ENCODE results near the gene PLEKHS1. TPM values are rescaled to one million over a fixed set of nuclear protein-coding genes. Genes with fewer than 3 reads are reported as not detected.
"Not testable (repeated sequence)": the region's sequence is repeated elsewhere in the genome, so short reads cannot be mapped to it uniquely, and the experiment has no call there.

PLEKHS1 gene
- total RNA-seq, 1 donor from 2014 or later: 0.22 TPM

DNA sequence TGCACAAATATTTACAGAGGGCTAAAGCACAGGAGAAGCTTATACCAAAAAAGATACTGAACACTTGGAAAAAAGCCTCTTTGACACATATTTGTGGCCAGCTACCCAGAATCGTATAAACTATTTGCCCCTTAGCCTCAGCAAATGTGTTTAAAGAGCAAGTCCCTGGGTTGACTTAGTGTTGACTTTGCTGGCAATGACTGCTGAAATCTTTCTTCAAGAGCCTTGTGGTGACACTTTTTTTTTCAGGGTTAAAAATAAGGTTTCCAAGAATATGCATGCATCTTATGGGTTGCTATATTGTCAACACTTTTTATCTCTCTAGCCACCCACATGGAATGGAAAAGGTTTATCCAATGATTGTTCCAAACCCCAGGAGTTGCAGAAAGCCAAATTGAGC, 14.9 kb upstream of the PLEKHS1 start:
- intact Hi-C loops (cut with DNase I): no loop called here
- DNase-seq (ENCODE audit: low spot score): no peak
- ATAC-seq: no peak

DNA sequence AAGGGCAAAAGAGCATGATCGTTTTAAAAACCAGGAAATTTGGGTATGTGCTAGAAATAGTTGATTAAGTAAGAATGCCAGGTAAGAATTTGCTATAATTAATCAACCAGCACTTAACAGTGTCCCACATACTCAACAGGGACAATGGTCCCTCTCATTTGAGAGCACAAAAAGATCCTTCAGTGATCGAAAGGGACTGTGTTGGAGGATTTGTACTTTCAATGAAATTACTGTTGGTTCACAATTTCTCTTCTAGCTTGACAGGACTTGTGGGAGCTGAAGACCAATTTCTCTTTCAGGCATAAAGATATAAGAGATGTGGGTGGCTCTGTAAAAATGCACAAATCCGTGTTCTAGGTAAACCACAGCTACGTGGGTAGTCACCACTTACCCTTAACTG, 12.5 kb upstream of the PLEKHS1 start:
- no peak for ATAC-seq
- DNase-seq (ENCODE audit: low spot score): no peak
- intact Hi-C loops (cut with DNase I): no loop called here

DNA sequence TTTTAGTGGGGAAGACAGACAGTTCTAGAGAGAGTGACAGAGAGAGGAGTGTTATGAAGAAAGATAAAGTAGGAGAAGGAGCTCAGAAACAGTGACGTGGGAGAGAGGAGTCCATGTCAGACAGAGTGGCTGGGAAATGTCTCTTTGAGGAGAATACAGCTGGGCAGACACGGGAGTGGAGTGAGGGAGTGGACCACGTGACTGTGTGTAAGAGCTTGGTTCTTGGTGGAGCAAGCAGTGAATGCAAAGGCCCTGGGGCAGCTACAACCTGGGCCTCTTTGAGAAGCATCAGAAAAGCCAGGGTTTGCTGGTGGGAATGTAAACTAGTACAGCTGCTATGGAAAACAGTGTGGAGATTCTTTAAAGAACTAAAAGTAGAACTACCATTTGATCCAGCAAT, 11.9 kb upstream of the PLEKHS1 start:
- intact Hi-C loops (cut with DNase I): no loop called here
- no peak for ATAC-seq
- no peak for DNase-seq (ENCODE audit: low spot score)

DNA sequence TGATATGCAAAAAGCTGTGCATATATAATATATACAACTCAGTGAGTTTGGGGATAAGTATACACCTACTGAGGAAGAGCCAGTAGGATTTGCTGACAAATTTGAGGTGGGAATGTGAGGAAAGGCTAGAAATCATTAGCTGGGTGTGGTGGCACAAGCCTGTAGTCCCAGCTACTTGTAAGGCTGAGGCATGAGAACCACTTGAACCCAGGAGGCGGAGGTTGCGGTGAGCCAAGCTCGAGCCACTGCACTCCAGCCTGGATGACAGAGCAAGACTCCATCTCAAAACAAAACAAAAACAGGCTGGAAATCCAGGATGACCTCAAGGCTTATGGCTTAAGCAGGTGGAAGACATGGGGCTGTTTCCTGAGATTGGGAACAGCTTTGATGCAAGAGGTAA, 10.6 kb upstream of the PLEKHS1 start:
- ATAC-seq (no peak), DNase-seq (ENCODE audit: low spot score) (no peak)
- intact Hi-C loops (cut with DNase I): no loop called here

DNA sequence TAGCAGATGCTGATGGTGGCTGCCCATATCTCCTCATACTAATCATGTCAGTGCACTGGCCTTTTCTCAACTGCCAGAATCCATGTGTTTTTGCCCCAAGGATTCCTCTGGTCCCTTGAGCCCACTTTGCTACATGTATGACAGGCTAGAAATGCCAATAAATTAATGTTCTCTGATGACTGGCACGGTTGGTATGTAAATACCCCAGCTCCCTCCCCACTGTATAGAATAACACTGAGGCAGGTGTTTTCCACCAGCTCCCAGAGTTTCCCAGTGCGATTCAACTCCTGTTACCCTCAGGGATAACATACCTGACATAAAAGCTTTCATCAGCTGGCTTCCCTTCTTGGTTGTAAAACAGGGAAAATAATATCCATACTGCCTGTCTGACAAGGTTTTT, 9.0 kb upstream of the PLEKHS1 start:
- DNase-seq (ENCODE audit: low spot score) (no peak), ATAC-seq (no peak)
- intact Hi-C loops (cut with DNase I): no loop called here

DNA sequence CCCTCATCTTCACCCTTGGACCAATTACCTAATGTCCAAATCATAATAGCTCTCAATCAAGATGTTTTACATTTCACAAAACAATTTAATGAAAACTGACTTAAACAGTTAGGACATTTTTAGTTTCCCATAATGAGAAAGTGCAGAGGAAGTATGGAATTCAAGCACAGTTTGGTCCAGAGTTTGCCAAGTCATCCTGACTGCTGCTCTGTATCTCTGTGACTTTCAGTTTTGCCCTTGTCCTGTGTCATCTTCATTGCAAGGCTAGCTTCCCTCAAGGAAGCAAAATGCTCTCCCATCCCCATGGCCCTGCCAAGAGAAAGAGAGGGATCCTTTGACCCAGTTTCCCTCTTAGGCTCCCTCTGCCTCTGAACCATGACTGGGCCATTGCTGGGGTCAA, 7.9 kb upstream of the PLEKHS1 start:
- ATAC-seq (no peak), DNase-seq (ENCODE audit: low spot score) (no peak)
- intact Hi-C loops (cut with DNase I): no loop called here

DNA sequence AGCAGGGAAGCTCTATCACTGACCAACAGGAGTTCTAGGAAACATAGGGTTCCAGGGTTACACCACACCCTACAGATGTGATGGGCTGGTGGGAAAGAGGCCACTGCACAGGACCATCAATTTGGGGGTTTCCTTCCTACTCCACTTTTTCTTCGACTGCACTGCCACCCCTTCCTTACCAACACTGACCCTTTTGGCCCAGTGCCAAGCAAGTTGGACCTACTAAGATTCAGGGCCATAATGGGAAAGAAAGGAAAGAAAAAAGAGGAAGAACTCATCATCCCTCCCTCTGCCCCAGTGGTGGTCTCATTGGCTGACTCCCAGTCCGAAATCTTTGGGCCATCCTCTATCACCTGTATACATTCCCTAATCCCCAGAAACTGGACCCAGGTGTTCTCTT, 6.1 kb upstream of the PLEKHS1 start:
- no peak for ATAC-seq
- intact Hi-C loops (cut with DNase I): no loop called here
- DNase-seq (ENCODE audit: low spot score): no peak

DNA sequence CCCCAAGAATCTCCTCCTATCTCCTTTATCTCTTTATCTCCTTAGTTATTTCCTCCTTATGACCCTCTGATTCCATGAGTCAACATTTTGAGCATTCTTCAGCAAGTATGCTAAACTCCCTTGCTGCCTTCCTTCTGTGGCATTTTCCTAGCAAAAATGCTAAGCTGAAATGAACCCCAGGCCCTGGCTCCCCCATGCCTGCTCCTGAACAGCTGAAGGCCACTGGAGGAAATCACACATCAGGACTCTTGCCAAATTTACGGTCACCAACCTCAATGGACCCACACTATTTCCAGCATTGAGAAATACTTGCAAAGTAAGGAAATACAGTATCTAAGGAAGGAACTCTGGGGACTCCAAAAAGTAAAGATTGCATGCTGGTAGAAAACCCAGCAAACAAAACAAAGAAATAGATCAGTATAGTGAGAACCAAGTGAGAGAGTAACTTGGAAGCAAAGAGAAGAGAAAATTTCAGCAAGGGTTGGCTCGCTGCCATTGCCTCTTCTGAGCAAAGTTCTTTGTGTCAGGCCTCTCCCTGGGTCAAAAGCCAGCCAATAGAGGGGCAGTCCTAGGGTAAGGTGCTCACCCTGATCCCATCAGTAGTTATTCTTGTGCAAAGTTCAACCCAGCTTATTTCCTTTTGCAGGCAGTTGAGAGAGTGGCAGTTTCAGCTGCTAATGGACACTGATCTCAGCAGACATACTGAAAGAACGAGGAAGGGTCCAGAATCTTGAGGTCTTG, 5.1 kb upstream of the PLEKHS1 start:
- intact Hi-C loops (cut with DNase I): no loop called here

DNA sequence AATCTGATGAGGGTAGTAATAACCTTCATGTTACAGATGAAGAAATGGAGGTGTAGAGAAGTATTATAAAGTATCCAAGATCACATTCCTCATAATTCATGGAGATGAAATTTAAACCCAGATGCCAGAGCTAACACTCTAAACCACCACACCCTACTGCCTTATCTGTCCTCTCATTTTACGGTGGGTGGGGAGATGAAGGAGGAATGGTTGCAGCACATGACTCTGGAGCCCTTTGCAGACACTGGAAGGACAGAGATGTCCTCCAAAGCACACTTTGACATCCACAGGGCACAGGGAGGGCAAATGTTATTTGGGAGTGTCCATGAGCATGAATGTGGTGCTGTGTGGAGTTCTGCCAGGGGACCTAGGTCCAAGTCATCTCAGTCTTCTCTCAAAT, 1.1 kb downstream of the PLEKHS1 start:
- ATAC-seq (no peak), DNase-seq (ENCODE audit: low spot score) (no peak)
- intact Hi-C loops (cut with DNase I): no loop called here

More for the DNA sequence above, 5.1 kb upstream of the PLEKHS1 start:
- peak; percentile 61 for DNase-seq (ENCODE audit: low spot score)
- ATAC-seq: no peak

DNA sequence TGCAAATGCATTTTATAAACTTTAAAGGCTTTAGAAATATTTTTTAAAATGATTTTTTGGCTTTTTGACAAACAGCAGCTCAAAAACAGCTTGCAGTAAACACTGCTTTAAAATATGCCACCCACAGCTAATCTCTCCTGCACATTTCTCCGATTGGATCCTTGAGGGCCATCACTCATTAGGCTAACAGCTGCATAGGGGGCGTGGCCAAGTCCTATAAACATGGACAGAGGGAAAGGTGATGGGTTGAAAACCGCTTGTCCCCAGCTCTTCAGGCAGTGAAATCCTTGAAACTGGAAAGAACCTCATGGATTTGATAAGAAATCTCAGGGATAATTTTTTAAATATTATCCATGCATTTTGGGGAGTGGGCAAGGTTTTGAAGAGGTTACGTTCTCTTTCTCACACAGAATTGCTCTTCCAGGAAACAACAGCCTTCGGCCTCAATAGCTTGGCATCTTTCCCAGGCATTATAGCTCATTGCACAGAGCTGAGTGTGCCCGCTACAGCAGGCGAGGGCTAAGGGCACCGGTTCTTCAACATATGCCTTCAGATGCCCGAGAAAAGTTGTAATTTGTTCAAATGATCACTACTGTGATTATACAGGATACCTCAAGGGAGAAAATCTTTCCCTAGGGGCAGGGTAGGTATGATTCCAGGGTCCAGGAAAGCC, 1.7 kb downstream of the PLEKHS1 start:
- DNase-seq (ENCODE audit: low spot score) (no peak), ATAC-seq (no peak)
- intact Hi-C loops (cut with DNase I): no loop called here

DNA sequence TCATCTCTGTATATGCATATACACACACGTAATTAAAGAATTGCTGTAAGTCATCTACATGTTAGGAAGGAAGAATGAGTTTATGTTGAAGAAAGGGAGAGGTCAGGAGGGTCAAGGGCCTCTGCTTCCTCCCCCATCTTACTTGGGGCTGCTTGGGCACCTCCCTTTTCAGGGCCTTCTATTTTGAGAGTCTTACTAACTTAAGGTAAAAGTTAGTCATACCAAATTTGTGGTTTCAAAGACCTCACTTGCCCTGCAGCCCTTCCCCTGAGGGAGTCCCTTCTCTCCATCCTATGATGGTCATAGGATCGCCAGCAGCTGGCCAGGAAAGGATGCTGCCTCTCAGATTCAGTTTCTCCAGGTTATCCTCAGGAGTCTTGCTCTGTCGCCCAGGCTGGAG, 2.6 kb downstream of the PLEKHS1 start:
- DNase-seq (ENCODE audit: low spot score) (no peak), ATAC-seq (no peak)
- intact Hi-C loops (cut with DNase I): no loop called here

DNA sequence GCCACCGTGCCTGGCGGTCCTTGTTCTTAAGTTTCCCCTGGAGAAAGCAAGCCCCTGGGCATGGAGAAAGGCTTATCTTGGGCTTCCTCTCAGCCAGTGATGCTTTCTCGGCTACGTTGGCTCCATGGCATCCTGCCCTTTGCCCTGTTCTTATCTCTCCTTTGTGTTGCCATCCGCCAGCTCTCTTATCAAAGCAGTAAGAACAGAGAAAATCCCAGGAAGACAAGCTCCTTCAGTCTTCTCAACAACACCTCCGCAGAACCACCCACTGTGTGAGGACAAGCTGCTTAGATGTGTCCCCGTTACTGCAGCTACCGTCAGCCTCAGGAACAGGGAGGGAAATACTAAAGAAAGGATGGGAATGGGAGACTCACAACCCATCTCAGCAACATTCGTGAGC, 3.3 kb downstream of the PLEKHS1 start:
- DNase-seq (ENCODE audit: low spot score) (no peak), ATAC-seq (no peak)
- intact Hi-C loops (cut with DNase I): no loop called here

DNA sequence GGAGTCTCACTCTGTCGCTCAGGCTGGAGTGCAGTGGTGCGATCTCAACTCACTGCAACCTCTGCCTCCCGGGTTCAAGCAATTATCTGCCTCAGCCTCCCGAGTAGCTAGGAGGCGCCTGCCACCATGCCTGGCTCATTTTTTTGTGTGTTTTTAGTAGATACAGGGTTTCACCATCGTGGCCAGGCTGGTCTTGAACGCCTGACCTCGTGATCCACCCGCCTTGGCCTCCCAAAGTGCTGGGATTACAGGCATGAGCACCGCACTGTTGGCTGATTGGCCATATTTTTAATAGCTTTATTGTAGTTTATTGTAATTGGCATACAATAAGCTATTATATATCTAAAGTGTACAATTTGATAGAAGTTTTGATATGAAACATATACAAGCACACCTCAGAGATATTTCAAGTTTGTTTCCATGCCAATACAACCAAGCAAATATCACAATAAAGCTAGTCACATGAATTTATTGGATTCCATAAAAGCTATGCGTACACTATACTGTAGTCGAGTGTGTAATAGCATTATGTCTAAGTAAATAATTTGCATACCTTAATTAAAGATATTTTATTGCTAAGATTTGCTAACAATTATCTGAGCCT, 5.6 kb downstream of the PLEKHS1 start:
- DNase-seq (ENCODE audit: low spot score) (no peak), ATAC-seq (no peak)
- intact Hi-C loops (cut with DNase I): no loop called here

DNA sequence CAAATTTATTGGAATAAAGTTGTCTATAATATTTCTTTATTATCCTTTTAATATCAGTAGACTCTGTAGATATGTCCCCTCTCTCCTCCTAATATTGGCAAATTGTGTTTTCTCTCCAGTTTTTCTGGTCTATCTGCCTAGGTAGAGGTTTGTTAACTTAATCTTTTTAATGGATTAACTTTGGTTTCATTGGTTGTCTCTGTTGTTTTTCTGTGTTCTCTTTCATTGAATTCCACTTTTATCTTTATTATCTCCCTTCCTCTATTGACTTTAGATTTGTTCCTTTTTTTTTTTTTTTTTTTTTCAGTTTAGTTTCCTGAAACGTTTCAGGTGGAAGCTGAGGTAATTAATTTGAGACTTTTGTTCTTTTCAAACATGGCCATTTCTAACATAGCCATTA, 10.6 kb downstream of the PLEKHS1 start:
- DNase-seq (ENCODE audit: low spot score): no peak
- intact Hi-C loops (cut with DNase I): no loop called here
- ATAC-seq: no peak

DNA sequence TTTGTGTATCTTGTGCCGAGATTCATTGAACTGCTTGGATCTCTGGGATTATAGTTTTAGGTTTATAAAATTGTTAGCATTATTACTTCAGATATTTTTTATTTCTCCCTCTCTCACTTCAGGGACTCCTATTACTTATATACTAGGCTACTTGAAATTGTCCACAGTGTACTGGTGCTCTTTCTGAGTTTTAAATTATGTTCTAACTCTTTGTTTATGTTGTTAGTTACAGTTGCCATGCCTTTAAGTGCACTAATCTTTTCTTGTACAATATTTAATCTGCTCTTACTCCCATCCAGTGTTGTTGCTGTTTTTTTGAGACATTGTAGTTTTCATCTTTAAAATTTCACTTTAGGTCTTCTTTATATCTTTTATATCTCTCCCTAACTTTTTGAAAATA, 13.1 kb downstream of the PLEKHS1 start:
- DNase-seq (ENCODE audit: low spot score) (no peak), ATAC-seq (no peak)
- intact Hi-C loops (cut with DNase I): no loop called here

DNA sequence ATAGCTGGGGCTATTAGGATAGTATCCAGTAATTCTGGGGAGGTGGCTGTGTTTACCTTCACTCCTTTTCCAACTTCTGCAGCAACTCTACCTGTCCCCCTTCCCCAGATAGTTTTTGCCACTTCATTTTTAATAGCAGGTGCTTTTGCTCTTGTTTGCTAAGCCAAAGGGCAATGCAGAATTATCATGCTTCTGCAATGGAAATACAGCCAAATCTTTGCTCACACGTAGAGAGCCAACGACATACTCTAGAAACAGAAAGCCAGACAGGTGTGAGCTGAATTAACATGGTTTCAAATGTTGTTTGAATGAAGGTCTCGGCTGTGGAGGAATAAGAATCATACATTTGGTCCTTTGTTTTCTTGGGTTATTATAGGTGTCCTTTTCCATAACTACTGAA, 14.4 kb downstream of the PLEKHS1 start:
- intact Hi-C loops (cut with DNase I): no loop called here
- DNase-seq (ENCODE audit: low spot score): no peak
- ATAC-seq: no peak

DNA sequence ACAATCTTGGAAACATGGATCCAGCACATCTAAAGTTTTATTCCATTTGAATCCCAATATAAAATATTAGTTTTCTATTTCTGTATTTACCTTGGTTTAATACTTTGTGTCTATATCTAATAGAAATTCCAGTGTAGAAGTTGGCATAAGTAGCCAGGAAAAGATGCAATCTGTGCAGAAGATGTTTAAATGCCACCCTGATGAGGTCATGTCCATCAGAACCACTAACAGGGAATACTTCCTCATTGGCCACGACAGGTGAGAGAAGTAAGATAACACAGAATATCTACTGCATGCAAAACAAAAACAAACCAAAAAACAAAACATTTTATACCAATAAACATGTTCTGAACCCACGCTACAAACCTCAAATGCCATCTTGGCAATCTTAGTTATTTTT, 15.7 kb downstream of the PLEKHS1 start:
- intact Hi-C loops (cut with DNase I): no loop called here
- no peak for ATAC-seq
- DNase-seq (ENCODE audit: low spot score): no peak

DNA sequence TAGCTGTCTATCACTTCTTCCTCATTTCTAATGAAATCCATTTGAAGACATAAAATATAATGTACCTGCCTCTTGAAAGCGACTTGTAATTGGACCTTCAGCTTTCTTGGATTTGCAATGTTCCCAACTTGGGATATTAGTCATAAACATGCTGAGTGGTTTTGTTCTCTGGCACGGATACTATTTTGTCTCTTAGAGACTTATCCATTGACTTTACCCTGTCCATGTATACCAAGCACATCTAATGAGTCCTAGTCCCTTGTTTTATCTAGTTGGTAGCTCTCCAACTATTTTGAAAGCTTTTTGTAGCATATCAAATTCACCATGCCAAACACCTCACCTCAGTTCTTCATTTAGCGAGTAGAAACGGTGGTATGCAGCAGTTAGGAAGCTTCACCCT, 18.9 kb downstream of the PLEKHS1 start:
- ATAC-seq: no peak
- intact Hi-C loops (cut with DNase I): no loop called here
- no peak for DNase-seq (ENCODE audit: low spot score)

DNA sequence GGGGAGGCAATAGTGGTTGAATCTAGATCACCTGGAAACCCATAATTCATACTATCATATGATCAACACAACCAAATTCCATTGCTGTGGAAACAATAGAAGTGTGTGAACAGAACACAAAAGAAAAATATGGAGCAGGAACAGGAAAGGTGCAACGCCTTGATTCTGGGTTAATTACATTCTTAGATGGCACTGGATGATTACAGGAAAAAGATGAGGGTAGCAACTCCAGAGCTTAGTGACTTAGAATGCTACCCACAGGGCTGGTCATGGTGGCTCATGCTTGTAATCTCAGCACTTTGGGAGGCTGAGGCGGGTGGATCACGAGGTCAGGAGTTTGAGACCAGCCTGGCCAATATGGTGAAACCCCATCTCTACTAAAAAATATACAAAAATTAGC, 19.6 kb downstream of the PLEKHS1 start:
- intact Hi-C loops (cut with DNase I); DNase-seq (ENCODE audit: low spot score); ATAC-seq: not testable (repeated sequence)

DNA sequence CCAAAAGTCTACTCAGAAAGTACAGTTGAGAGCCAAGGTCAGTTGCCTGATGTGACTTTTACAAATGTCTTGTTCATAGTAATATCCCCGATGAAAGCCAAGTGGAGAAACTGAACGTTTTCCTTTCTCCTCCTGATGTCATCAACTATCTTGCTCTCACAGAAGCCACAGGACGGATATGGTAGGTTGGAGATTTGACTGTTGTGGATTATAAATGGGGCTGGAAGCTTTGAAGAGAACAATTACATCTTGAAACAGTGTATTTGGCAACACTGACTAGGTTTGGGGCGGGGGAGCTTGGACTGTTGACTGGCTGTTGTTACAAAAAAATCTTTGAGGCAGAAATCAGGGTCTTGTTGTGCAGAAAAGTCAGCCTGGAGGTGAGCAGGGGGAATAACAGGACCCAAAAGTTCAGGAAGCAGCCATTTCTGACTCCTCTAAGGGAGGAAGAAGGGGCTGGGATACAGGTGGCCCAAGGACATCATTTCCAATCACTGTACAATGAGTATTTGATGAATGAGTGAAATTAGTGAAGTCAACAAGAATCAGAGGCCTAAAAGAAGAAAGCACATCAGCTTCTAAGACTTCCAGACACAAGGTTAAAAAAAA, 24.3 kb downstream of the PLEKHS1 start:
- DNase-seq (ENCODE audit: low spot score) (no peak), ATAC-seq (no peak)
- intact Hi-C loops (cut with DNase I): no loop called here

Measured in sciatic nerve (tissue), 2 donors.